ENCODE measurements around the gene COL12A1.

COL12A1 gene

DNA sequence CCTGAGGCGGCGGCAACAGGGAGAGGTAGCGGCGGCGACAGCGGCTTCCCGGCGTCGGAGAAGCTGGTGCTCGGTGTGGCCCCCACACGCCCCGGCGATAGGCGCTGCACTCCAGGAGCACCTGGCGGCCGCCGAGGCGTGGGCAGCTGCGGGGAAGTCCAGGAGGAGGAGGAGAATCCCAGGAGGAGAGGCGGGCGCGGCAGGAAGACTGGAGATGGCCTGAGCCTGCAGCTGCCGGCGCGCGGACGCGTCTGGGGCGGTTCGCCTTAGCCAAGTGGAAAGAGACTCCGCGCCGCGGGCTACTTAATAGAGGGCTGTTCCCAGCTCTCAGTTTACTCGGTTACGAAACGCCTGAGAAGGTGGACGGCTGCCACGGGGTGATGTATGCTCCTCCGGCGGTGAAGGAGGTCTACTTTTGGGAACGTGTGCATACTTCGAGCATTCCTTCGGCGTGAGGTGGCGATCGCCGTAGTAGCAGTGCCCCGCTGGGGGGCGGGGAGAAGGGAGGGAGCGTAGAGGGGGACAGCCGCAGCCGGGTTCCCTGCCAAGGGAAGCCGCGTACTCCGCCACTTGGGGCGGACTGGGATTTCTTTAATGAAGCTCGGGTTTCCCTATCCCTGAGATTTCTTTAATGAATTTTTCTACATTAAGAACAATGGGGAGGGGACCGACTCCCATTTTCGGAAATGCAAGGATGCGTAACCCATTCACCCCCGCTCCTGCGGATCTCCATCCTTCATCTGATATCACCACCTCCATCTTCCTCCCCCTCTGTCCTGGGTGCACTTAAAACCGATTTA, at the start of gene COL12A1:
COL12A1 (minus strand) TSS at position 278 of the 800 bp plus-strand sequence. CDS start 3,261 bp downstream, outside the sequence.
- no peak for DNase-seq

DNA sequence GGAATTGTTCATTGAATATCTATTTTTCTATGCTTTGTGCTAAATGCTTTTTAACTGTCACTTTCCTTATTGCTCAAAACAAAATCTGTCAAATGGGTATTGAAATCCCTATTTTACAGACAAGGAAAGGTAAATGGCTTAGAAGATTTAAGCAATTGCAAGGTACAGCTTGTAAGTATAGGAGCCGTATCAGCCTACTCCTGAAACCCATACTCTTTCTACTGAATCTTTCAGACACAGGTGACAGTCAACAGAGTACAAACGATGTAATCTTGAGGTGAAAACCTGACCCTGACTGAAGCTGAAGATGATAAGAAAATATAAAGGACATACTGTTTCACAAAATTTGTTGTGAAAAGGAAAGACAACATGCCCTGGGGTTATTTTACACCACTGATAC, 44.7 kb upstream of the COL12A1 start:
- DNase-seq = no peak

DNA sequence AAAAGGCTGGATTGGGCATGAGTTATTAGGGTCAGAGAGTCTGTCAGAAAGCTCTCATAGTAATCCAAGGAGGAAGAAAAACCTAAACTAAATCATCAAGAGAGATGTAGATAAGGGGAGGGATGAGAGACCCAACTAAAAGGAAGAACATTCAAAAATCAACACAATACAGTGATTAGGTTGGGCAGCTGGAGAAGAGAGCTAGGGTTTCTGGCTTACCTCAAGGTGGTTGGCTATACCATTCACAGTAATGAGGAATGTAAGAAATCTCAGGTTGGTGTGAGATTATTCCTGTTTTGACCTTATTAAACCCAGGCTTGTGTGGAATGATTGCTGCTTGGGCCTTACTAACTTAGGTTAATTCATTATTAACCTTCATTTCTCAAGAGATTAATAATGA, 44.0 kb upstream of the COL12A1 start:
- no peak for DNase-seq

DNA sequence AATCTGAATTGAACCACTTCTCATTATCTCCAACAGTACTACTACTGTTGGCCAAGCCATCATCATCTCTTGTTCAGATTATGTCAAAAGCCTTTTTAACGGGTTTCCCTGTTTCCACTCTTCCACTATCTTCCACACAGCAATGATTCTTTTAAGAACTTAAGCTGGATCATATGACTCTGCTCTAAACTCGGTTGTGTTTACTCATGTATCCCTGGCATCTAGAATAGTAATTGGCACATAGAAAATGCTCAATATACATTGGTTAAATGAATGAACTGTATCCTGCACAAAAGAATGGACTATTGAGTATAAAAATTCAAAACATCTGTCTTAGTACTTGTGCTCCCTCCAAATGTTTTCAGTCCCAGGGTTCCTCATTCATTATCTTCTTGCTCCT, 40.5 kb upstream of the COL12A1 start:
- DNase-seq = no peak

DNA sequence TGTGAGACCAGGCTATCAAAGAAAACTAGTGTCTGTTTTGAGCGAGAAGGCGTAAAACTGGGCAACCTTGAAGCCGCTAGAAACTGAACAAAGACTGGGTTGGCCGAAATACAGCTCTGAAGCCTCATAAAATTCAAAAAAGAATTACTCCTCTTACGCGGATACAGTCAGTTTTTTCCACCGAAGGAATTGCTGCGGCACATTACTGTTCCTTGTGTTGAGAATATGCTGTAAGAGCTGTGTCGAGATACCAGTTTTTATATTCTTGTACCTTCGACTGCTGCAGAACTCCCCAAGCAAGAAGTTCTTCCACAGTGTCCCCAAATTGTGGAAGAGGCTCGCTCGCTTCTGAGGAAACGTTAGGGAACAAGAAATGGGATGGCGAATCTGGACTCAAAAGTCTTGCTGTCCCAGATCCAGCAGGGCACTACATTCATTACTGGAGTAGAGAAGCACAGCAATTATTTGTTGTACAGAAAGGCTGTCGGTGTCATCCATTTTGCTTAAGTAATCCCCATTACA, 38.3 kb upstream of the COL12A1 start:
- DNase-seq = no peak

DNA sequence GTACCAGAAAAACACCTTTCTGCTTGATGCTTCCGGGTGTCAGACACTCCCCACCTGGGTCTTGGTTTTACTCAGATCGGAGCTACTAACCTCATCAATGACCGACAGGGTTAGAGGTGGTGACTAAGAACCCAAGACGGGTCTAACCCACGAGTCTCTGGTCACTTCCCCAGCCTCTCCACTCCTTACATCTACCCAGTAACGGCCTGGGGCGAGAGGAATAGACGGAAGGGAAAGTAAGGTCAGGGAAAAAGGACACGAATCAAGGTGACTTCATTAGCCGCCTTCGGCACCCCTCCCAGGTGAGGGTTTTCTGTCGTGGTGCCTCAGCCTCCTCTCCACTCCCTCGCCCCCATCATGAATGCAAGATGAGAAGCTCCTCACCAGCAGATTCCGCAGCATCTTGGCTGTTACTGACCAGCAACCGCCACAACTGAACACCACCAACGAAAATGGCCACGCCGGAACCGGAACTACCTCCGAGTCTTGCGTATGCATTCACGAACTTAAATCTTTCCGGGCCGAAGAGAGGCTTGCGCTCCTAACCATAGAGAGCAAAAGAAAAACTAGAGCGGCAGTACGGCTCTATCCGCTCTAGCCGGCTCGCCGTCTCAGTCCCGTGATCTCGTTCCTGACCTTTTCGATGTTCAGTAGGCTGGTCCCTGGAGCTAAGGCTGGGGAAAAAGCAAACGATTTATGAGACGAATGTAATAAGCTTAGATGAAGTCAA, 37.6 kb upstream of the COL12A1 start, which contains the start of gene COX7A2:
COX7A2 (minus strand) TSS at position 469 of the 730 bp plus-strand sequence; CDS start at position 402, 67 bp downstream.
- DNase-seq = peak; percentile 94

DNA sequence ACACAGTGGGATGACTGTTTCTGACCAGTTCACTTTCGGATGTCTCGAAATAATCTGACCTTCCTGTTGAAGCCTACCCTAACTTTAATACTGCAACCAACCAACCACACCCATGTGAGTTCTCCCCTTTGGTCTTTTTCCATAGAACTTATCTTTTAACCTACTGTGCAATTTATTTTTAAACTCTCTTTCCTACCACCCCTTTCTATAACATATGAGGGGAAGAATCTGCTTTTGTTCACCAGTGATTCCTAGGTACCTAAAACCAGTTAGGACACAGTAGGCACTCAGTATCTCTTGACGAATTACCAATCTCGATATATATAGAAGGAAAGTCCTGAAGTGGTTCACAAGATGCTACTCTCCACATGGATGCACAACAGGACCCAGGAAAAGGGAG, 30.8 kb upstream of the COL12A1 start:
- DNase-seq = no peak

DNA sequence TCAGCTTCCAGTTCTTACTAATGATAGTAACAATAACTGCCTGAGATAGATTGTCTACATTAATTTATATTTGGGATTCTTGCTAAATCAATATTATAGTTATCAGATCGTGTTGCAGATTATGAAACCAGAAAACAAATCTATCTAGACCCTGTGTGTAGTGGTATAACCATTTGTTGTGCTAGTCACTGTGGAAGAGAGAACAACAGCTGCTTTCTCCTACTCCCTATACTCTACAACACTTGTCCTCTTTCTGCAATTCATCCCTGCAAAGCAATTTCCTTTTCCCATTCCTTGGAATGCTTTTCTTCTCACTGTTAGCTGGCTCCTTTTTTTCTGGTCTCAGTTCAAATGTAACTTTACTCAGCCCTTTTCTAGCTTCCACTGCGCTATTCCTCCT, 29.4 kb upstream of the COL12A1 start:
- DNase-seq = no peak

DNA sequence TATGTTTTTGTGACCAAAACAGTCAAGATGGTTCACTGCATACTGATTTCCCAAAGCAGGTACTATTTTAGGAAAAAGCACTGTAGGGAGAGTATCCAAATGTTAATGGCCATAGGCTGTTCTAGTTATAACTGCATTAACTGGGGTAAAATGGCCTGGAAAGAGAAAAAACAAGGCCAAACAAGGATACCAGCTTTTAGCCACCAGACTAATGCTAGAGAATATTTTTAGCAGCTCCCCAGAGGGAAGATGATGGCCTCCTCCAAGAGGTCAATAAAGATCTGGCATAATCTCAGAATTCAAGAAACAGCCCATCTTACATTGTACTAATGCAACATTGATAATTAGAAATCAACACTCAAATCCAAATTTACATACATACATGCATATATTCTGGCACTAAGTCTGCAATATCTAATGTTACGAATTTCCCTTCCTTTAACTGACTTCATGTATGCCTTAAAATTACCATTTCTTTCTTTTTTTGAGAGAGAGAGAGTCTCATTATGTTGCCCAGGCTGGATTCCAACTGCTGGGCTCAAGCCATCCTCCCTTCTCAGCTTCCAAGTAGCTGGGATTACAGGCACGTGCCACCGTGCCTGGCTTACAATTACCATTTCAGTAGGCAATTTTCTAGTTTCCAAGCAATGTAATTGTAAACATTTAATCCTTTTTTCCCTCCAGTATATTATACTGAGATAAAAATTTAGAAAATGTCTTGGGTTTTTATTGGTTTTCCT, 28.4 kb upstream of the COL12A1 start:
- no peak for DNase-seq

DNA sequence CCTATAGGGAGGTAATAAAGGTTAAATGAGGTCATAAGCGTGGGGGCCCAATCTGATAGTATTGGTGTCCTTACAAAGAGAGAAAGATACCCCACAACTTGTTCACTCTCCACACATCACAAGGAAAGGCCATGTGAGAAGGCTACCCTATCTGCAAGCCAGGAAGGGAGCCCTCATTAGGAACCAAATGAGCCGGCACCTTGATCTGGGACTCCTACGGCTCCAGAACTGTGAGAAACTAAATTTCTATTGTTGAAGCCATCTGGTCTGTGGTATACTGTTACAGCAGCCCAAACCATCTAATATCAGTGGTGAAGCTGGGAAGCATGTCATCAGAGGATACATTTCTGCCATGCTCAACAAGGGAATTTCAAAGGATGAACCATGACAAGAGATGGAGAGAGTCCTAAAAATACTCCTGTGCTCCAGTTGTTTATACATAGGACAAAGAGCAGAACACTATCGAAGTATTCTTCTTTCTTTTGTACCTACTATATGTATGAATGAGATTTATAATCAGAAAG, 27.3 kb upstream of the COL12A1 start:
- no peak for DNase-seq

DNA sequence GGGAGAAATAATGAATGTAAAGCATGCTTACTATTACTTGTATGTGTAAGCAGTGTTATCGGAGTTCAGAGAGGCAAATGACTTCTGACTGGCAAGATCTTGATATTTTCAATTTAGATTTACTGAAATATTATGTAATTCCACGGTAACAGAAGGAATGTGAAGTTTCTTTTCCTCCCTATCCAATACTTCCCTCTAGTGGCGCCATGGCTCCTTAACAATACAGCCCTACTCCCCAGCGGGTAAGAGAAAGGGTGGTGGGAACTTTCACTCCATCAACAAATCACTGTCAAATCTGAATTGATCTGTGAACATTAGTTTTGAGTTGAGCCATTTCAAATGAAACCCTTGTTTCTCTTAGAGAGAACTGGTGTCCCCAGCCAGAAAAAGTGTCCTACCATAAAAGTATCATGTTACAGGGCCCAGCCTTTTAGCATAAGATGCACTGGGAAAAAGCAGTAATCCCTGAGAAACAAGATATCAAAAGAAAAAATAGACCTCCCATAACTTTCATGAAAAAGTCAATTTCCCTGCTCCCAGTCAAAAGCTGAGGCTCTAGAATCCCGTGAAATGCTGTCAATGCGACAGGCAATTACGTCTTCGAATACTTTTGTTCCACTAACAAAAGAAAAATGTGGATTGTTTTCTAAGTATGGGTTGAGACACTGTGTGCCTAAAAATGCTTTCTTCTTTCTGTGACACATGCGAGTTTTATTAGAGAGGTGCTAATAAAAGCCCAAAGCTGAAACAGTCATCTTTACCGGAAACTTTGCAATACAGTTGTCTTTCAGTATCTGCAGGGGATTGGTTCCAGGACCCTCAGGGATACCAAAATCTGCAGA, 24.9 kb upstream of the COL12A1 start:
- DNase-seq = no peak

DNA sequence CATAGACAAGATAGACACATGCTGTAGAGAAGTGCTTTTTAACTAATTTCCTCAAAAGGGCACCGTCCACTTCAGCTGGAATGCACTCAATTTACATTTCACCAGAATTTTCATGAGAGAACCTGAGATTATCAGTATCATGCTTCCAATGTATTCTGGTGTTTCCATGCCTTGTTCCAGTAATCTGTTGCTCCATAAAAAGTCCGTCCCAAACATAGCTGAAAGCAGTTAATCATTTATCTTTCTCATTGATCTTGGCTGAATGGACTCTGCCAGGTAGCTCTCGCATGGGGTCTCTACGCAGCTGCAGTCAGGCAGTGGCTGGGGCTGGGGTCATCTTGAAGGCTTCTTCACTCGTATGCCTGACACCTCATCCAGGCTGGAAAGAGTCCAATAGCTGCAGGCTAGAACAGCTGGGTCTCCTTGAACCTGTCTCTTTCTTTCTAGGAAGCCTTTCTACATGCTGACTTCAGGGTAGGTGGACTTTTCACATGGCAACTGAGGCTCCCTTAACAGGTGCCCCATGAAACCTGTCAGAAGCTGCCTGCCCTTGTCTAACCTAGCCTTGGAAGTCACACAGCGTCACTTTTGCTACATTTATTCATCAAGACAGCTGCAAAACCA, 18.6 kb upstream of the COL12A1 start:
- no peak for DNase-seq

DNA sequence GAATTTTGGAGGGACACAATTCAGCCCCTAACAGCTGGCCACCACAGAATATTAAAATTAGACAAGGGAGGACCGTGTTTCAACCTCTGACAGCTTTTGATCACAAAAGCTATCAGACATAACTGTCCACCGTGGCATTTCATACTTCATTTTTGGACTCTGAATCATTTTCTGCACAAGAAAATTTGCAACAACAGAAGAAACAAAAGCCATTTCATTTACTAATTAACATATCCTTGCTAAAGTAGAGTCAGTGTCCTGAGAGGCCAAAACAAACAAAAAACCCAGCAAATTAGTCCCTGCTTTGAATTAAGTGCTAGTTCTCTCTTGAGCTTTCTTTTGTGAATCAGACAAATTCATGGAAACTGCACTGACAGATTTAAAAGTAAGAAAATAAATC, 17.6 kb upstream of the COL12A1 start:
- DNase-seq = no peak

DNA sequence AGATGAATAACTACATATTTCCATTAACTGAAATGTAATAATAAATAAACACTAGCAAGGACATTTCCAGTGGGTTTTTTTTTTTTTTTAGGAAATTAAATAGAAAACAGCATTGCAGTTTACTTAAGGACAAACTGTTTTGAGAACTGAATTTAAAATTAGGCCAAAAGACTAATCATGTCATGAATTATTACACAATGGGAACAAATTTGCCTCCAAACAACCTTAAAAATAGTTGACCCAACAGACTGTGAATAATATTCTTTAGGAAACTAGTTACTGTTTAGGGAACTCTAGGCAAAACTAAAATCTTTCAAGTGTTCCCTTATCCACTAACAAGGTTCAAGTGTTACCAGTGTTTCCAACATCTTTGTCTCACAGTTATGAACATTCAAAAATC, 16.4 kb upstream of the COL12A1 start:
- no peak for DNase-seq

DNA sequence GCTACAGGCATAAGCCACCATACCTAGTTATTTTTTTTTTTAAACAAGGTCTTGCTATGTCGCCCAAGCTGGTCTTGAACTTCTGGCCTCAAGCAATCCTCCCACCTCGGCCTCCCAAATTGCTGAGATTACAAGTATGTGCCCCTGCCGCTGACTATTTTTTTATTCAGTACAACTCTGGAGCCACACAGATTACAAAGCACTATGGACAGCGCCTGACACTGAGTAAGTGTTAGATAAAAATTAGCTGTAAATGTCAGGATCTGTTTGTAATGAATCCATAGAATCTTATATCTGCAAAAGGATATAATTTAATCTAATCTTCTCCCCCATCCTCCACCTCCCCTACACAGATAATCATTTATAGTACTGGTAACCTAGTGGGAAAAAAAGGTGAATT, 15.3 kb upstream of the COL12A1 start:
- no peak for DNase-seq

DNA sequence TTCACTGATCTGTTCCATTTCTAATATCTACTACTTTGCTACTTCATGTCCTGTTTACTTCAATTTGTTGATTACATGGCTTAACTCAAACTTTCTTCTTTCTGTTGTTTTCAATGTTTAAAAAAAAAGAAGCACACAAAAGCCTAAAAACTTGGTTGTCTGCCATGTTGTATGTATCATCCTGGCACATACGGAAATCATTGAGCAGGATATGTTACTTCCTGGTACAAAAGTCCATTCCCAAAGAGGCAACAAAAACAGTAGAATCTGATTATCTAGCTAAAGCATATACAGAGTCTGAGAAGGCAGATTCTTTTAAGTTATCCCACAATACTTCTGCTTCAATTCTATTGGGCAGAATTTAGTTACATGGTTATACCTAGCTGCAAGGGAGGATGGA, 14.5 kb upstream of the COL12A1 start:
- no peak for DNase-seq

DNA sequence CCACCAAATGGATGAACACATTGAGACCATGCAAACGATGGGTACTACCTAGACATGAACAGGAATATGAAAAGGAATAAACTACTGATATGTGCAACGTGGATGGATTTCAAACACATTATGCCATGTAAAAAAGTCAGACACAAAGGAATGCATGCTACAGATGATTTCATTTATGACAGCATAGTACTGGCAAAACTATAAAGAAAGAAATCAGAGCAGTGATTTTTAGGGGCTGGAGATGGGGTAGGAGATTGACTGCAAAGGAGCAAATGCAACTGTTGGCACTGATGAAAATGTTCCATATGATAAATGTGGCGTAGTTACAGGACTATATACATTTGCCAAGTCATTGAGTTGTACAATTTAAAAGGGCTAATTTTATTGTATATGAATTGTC, 13.4 kb upstream of the COL12A1 start:
- no peak for DNase-seq

DNA sequence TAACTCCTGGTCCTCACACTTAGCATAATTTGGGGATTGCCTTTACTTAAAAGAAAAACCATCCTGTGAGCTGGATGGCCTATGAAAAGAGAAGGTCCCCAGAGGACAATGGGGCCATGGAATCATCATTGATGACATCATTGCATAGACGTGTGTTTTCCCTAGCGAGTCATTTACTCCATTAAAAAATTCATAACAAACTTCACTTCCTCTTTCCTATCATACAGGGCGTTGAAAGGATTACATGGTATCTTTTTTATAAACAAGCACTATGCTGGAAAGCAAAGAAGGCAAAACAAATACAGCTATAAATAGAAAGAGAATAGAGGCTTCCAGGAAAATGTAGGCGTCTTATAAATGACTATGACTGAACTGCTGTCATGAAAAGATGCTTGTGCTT, 11.3 kb upstream of the COL12A1 start:
- DNase-seq = no peak

DNA sequence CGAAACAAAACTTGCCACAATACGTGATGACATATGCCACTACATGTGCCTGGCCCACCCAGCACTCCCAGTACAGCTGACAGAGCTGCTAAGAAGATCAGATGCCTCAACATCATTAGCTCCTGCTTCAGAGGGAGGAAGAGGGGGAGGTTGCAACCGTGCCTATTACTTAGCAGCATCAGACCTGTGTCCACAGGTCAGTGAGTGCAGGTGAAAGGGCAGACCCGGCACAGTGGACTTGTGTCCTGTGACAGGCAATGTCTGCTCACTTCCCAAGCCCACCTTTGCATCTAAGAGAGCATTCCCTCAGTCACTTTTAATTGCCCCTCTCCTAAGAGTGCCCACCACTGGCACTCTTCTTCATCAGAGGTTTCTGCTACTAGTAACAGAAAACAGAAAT, 9.4 kb upstream of the COL12A1 start:
- DNase-seq = no peak

DNA sequence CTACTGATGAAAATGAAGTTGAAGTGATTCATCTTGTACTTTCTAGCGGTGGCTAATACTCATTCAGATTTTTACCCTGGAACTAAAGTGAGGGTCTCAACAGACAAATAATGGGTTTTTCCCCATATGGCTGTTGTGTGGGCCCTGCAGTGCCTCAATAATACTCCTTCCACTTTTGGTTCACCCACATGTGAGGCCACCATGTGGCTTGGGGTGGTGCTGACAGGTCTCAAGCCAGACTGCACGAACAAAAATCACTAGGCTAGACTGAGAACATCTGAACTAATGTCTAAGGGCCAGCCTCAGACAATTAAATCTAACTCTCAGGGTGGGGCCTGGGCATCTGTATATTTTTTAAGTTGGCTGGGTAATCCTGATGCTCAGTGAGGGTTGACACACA, 7.9 kb upstream of the COL12A1 start:
- DNase-seq = no peak

DNA sequence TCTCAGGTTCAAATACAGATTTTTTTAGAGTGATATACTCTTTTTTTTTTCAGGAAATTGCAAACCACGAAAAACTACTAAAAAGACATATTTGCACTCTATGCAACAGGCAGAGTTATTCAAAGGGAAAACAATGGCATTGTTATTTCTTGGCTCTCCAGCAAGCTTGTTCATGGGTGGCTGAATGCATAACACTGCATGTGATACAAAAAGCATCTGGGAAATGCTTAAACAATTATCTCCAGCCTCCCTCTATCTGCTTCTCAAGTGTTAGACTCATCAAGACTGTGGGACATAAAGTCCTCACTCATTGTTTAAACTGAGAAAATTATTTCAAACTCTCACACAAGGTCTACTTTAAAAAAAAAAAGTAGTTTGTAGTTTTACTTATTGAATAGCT, 7.3 kb upstream of the COL12A1 start:
- DNase-seq = no peak
